Measurements from ENCODE around the gene ABCB7.
"Not testable (repeated sequence)": the region's sequence is repeated elsewhere in the genome, so short reads cannot be mapped to it uniquely, and the experiment has no call there.

The ABCB7 gene

DNA sequence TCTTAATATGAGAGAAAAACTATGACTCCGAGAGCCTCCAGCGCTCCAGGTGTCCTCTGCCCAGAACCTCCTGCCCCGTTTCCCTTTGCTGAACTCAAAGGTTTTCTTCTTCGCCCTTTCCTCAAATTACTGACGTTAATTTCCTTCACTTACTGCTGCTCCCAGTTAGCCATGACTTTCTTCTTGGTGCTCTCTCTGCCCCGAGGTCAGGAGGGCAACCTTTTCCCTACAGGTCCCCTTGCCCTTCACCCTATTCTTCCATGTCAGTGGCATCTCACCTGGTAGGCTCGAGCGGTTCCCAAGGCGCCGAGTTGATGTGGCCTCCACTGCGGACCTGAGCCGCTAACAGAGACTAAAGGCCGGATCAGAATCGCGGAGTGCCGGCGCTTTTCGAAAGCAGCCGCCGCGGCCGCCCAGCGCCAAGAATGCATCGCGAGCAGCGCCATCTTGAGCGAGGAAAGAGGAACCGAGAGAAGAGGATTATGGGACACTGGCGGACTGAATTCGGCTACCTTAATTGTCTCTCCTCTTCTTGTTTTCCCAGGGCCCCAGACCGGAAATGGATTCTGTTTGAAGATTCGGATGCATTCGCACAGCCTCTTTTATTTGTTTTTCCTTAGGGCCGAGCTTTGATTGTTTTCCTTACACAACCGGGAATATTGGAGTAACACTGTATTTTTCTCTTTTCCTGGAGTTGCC, at the start of gene ABCB7:
Gene ABCB7 (minus strand): TSS at position 457 of the 699 bp plus-strand sequence. CDS start 11 bp downstream, at position 446.
- H3K4me3 Mint-ChIP-seq = peak within 1 kb of the TSS; percentile 95
- H3K27me3 Mint-ChIP-seq = no peaks in the 10 kb centered on the region
- H3K27ac Mint-ChIP-seq = peak within 1 kb of the TSS; percentile 98
- H3K36me3 Mint-ChIP-seq = no peaks in the 10 kb centered on the region
- H3K4me1 Mint-ChIP-seq = peaks cover 34% of the 10 kb centered on the region
- no peaks in the 10 kb centered on the region for H3K9me3 Mint-ChIP-seq
- peak; percentile 85 for ATAC-seq

DNA sequence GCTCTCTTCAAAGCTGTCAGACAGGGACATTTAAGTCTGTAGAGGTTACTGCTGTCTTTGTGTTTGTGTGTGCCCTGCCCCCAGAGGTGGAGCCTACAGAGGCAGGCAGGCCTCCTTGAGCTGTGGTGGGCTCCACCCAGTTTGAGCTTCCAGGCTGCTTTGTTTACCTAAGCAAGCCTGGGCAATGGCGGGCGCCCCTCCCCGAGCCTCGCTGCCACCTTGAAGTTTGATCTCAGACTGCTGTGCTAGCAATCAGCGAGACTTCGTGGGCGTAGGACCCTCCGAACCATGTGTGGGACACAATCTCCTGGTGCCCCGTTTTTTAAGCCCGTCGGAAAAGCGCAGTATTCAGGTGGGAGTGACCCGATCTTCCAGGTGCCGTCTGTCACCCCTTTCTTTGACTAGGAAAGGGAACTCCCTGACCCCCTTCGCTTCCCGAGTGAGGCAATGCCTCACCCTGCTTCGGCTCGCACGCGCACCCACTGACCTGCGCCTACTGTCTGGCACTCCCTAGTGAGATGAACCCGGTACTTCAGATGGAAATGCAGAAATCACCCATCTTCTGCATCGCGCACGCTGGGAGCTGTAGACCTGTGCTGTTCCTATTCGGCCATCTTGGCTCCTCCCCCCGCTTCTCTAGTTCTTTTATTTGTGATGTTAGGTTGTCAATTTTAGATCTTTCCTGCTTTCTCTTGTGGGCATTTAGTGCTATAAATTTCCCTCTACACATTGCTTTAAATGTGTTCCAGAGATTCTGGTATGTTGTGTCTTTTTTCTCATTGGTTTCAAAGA, 32.5 kb upstream of the ABCB7 start:
- not testable (repeated sequence) for H3K4me3 Mint-ChIP-seq

GRCh38 chrX:75181721-75182120, 25.6 kb upstream of the ABCB7 start:
- no peaks in the 10 kb centered on the region for H3K4me1 Mint-ChIP-seq

More for the DNA sequence above, 32.5 kb upstream of the ABCB7 start:
- H3K27me3 Mint-ChIP-seq, H3K4me1 Mint-ChIP-seq, H3K9me3 Mint-ChIP-seq, H3K27ac Mint-ChIP-seq, ATAC-seq, H3K36me3 Mint-ChIP-seq: not testable (repeated sequence)

GRCh38 chrX:75179536-75180293, 23.6 kb upstream of the ABCB7 start:
- not testable (repeated sequence) for H3K27ac Mint-ChIP-seq

More at GRCh38 chrX:75181721-75182120, 25.6 kb upstream of the ABCB7 start:
- Mint-ChIP-seq H3K27ac (no peak overlapping the region), H3K27me3 (no peaks in the 10 kb centered on the region), H3K4me3 (no peak overlapping the region), H3K9me3 (no peaks in the 10 kb centered on the region), H3K36me3 (no peaks in the 10 kb centered on the region)
- no peak for ATAC-seq

GRCh38 chrX:75172257-75172890, 16.3 kb upstream of the ABCB7 start:
- not testable (repeated sequence) for H3K27ac Mint-ChIP-seq, H3K27me3 Mint-ChIP-seq, H3K4me1 Mint-ChIP-seq, ATAC-seq, H3K4me3 Mint-ChIP-seq, H3K9me3 Mint-ChIP-seq, H3K36me3 Mint-ChIP-seq

More at GRCh38 chrX:75179536-75180293, 23.6 kb upstream of the ABCB7 start:
- ATAC-seq, H3K4me3 Mint-ChIP-seq, H3K9me3 Mint-ChIP-seq, H3K4me1 Mint-ChIP-seq, H3K36me3 Mint-ChIP-seq, H3K27me3 Mint-ChIP-seq: not testable (repeated sequence)

DNA sequence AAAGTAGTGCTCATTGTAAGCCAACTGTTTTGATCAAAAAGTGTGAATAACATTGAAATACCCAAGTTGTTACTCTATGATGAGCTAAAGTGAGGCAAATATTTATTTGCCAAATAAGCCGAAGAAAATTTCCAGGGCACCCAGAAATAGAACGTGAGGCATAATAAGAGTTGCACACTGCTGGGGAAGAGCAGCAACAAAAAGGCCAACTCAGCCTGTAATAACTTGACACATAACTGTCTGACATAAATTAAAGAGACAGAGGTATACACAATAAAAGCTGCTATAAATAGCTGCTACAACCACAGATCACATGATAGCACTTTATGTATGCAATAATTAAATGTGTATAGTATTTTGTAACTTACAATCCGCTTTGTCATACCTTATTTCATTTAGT, 2.0 kb upstream of the ABCB7 start:
- ATAC-seq = no peak
- H3K4me3 Mint-ChIP-seq = no peak overlapping the region
- no peak overlapping the region for H3K27ac Mint-ChIP-seq
- H3K36me3 Mint-ChIP-seq = no peaks in the 10 kb centered on the region
- peaks cover 17% of the 10 kb centered on the region for H3K4me1 Mint-ChIP-seq
- no peaks in the 10 kb centered on the region for H3K9me3 Mint-ChIP-seq
- H3K27me3 Mint-ChIP-seq = no peaks in the 10 kb centered on the region

DNA sequence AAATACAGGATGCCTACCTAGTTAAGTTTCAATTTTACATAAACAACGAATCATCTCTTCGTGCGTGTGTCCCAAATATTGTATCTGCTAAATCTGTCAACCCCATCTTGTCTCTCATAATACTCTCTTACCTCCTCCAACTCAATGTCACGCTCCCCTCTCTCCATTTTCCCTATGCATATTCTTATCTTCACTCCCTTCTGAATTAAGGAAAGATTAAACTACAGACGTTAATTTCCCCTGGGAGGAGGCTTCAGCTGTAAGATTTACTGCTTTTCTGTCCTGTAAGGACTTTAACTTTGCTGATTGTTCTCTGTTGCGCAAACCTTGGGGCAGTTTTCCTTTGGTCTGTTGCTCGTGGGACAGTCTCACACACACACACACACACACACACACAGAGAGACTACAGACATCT, 455 bp upstream of the ABCB7 start:
- H3K27me3 Mint-ChIP-seq = no peaks in the 10 kb centered on the region
- ATAC-seq = no peak
- no peaks in the 10 kb centered on the region for H3K36me3 Mint-ChIP-seq
- H3K9me3 Mint-ChIP-seq = no peaks in the 10 kb centered on the region
- H3K4me1 Mint-ChIP-seq = peaks cover 28% of the 10 kb centered on the region
- H3K27ac Mint-ChIP-seq = peak overlapping the region; percentile 98
- peak overlapping the region; percentile 95 for H3K4me3 Mint-ChIP-seq

DNA sequence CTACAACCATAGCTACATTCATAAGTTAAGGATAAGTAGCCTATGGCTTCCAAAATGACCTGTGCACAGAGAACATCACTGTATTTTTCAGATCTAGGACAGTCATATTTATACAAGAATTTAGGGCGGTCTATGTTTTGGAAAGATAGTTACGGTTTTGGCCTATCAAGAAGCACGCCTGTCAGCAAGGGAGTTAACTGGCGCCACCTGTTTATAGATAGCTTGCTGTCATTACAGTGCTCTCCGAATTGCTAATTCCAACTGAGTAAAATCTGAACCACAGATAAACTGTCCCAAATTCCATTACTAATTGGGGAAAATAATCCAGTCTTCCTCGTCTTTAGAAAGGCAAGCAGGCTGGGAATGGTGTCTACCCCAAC, 646 bp downstream of the ABCB7 start:
- peak; percentile 27 for ATAC-seq

DNA sequence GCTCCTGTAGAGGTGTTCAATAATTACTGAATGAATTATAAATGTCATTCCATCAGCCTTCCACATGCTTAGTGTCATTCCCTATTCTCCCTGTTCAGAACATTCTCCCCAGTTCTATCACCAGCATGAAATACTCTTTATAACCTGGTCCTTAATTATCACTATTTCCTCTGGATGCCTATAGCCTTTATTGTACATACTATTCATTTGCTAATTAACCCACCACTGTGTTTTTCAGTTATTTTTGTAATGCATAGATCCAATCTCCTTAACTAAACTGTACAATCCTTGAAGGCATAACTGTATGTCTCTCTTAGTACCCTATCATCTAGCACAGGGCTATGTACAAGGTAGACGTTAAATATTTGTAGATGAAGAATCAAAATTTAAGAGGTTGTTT, 1.2 kb downstream of the ABCB7 start:
- peak overlapping the region; percentile 50 for H3K4me3 Mint-ChIP-seq
- peak overlapping the region; percentile 98 for H3K27ac Mint-ChIP-seq
- H3K4me1 Mint-ChIP-seq = peaks cover 38% of the 10 kb centered on the region
- peaks cover 5% of the 10 kb centered on the region for H3K36me3 Mint-ChIP-seq
- no peak for ATAC-seq
- no peaks in the 10 kb centered on the region for H3K9me3 Mint-ChIP-seq
- H3K27me3 Mint-ChIP-seq = no peaks in the 10 kb centered on the region

More for the DNA sequence above, 646 bp downstream of the ABCB7 start:
- H3K36me3 Mint-ChIP-seq = no peaks in the 10 kb centered on the region
- peaks cover 34% of the 10 kb centered on the region for H3K4me1 Mint-ChIP-seq
- peak overlapping the region; percentile 95 for H3K4me3 Mint-ChIP-seq
- peak overlapping the region; percentile 98 for H3K27ac Mint-ChIP-seq
- no peaks in the 10 kb centered on the region for H3K27me3 Mint-ChIP-seq
- H3K9me3 Mint-ChIP-seq = no peaks in the 10 kb centered on the region

DNA sequence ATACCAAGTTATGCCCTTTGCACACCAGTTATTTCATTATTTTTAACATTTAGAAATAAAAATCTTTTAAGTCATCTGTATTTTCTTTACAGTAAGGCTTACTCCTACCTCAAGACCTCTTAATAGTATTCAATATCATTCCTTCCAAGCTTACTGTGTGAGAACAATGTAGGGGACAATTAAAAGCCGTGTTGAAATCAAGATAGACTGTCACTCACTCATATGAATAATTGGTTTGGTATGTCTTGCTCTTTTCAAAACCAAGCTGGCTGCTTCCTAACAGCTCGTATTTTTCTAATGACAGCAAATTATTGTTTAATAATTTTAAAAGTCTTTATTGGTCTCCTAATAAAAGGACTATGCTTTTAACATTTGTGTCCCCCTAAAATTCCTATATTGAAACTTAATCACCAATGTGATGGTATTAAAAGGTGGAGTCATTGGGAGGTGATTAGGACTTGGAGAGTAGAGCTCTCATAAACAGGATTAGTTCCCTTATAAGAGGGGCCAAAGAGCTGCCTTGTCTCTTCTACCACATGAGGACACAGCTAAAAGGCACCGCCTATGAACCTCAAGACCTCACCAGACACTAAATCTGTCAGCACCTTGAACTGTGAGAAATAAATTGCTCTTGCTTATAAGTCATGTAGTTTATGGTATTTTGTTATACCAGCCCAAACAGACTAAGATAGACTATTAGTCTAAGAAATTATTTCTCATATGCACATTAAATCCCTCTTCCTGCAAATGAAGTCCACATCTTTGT, 4.1 kb downstream of the ABCB7 start:
- H3K9me3 Mint-ChIP-seq = peaks cover 3% of the 10 kb centered on the region
- no peak overlapping the region for H3K27ac Mint-ChIP-seq
- ATAC-seq = no peak
- H3K36me3 Mint-ChIP-seq = peaks cover 16% of the 10 kb centered on the region
- H3K27me3 Mint-ChIP-seq = no peaks in the 10 kb centered on the region
- peaks cover 37% of the 10 kb centered on the region for H3K4me1 Mint-ChIP-seq
- no peak overlapping the region for H3K4me3 Mint-ChIP-seq

GRCh38 chrX:75149654-75150053, 6.4 kb downstream of the ABCB7 start:
- Mint-ChIP-seq H3K36me3 (peaks cover 26% of the 10 kb centered on the region), H3K27ac (peak overlapping the region; percentile 8), H3K27me3 (no peaks in the 10 kb centered on the region), H3K9me3 (peaks cover 3% of the 10 kb centered on the region), H3K4me1 (peaks cover 40% of the 10 kb centered on the region), H3K4me3 (no peak overlapping the region)
- ATAC-seq = no peak

DNA sequence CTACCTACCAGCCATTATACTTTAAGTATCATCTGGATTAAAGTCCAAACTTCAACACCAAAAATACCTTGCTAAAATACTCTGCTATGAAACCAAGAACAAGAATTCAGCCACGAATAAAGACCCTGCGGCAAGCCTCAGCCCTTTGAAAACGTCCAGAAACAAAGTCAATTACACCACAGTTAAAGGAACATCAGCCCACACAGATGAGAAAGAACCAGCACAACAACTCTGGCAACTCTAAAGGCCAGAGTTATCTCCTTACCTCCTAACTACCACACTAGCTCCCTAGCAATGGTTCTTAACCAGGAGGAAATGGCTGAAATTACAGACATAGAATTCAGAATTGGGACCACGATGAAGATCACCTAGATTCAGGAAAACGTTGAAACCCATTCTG, 23.4 kb downstream of the ABCB7 start:
- H3K4me1 Mint-ChIP-seq = peaks cover 25% of the 10 kb centered on the region
- peaks cover 9% of the 10 kb centered on the region for H3K36me3 Mint-ChIP-seq
- no peak overlapping the region for H3K27ac Mint-ChIP-seq
- H3K4me3 Mint-ChIP-seq = no peak overlapping the region
- H3K27me3 Mint-ChIP-seq = no peaks in the 10 kb centered on the region
- ATAC-seq = no peak
- peaks cover 3% of the 10 kb centered on the region for H3K9me3 Mint-ChIP-seq

- H3K36me3 Mint-ChIP-seq = peaks cover 4% of the 10 kb centered on the region
- no peaks in the 10 kb centered on the region for H3K27me3 Mint-ChIP-seq
- H3K4me3 Mint-ChIP-seq = no peak overlapping the region
- H3K9me3 Mint-ChIP-seq = no peaks in the 10 kb centered on the region
- H3K27ac Mint-ChIP-seq = no peak overlapping the region
- H3K4me1 Mint-ChIP-seq = peaks cover 31% of the 10 kb centered on the region
- ATAC-seq = no peak
These were observed 24.0 kb downstream of the ABCB7 start for GRCh38 chrX:75131973-75132627.

DNA sequence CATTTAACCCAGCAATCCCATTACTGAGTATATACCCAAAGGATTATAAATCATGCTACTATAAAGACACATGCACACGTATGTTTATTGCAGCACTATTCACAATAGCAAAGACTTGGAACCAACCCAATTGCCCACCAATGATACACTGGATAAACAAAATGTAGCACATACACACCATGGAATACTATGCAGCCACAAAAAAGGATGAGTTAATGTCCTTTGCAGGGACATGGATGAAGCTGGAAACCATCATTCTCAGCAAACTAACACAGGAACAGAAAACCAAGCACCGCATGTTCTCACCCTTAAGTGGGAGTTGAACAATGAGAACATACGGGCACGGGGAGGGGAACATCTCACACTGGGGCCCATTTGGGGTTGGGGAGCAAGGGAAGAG, 27.0 kb downstream of the ABCB7 start:
- ATAC-seq, H3K27ac Mint-ChIP-seq, H3K27me3 Mint-ChIP-seq, H3K9me3 Mint-ChIP-seq, H3K4me3 Mint-ChIP-seq: not testable (repeated sequence)
- H3K36me3 Mint-ChIP-seq = peaks cover 11% of the 10 kb centered on the region
- peaks cover 21% of the 10 kb centered on the region for H3K4me1 Mint-ChIP-seq

All from stimulated activated memory B cell treated with anti-CD40 and anti-IgM and Interleukin-4, amounts not matched to agents 10 μg/mL and 1 μg/mL and 100 μg/mL, for 72 hours (primary cell).